GM23248 (cell line): ENCODE results near the gene LDLRAD2. TPM values are rescaled to one million over a fixed set of nuclear protein-coding genes. Genes with fewer than 3 reads are reported as not detected.

Experiments used
- DNase-seq: peaks from one replicate; pipeline ENCODE4 v3.0.0-alpha.2; 2015
- H2AFZ ChIP-seq: fragments of 200-600 bp; sonication (generic); 2 replicates; pipeline ENCODE4 v1.6.1; 2016; ENCODE audit warnings: antibody characterized with exemption
- H3F3A ChIP-seq: fragments of 200-600 bp; sonication (generic); 2 replicates; pipeline ENCODE4 v1.6.1; 2016; ENCODE audit warnings: mild to moderate bottlenecking, antibody characterized with exemption, mixed run types; ENCODE audit not compliant: insufficient read depth
- H3K27ac ChIP-seq: fragments of 200-600 bp; sonication (generic); 2 replicates; pipeline ENCODE4 v1.5.1; 2016; ENCODE audit warnings: mild to moderate bottlenecking
- H3K27me3 ChIP-seq: fragments of 200-600 bp; sonication (generic); replicated peaks from 2 replicates; pipeline ENCODE4 v1.6.1; 2016; ENCODE audit warnings: mild to moderate bottlenecking; ENCODE audit not compliant: insufficient read depth
- H3K36me3 ChIP-seq: fragments of 200-600 bp; sonication (generic); 2 replicates; pipeline ENCODE4 v1.6.1; 2016; ENCODE audit warnings: low read depth, mild to moderate bottlenecking
- H3K4me1 ChIP-seq: fragments of 200-600 bp; sonication (generic); 2 replicates; pipeline ENCODE4 v1.6.1; 2016; ENCODE audit warnings: mild to moderate bottlenecking; ENCODE audit not compliant: insufficient read depth
- H3K4me2 ChIP-seq: fragments of 200-600 bp; sonication (generic); one replicate; pipeline ENCODE4 v1.6.1; 2016; ENCODE audit warnings: mild to moderate bottlenecking; ENCODE audit not compliant: unreplicated experiment
- H3K4me3 ChIP-seq: fragments of 200-600 bp; sonication (generic); 2 replicates; pipeline ENCODE4 v1.5.1; 2016; ENCODE audit warnings: mild to moderate bottlenecking
- H3K79me2 ChIP-seq: fragments of 200-600 bp; sonication (generic); 2 replicates; pipeline ENCODE4 v1.6.1; 2016; ENCODE audit warnings: mild to moderate bottlenecking; ENCODE audit not compliant: insufficient read depth
- H3K9ac ChIP-seq: fragments of 200-600 bp; sonication (generic); 2 replicates; pipeline ENCODE4 v1.6.1; 2016; ENCODE audit warnings: mild to moderate bottlenecking
- H3K9me2 ChIP-seq: fragments of 200-600 bp; sonication (generic); 2 replicates; pipeline ENCODE4 v1.6.1; 2016; ENCODE audit warnings: mixed run types, mild to moderate bottlenecking, moderate library complexity; ENCODE audit not compliant: insufficient read depth
- H3K9me3 ChIP-seq: fragments of 200-600 bp; sonication (generic); one replicate; pipeline ENCODE4 v1.6.1; 2017; ENCODE audit warnings: low read depth
- H4K20me1 ChIP-seq: fragments of 200-600 bp; sonication (generic); 2 replicates; pipeline ENCODE4 v1.6.0; 2016; ENCODE audit not compliant: insufficient read depth
- EZH2 ChIP-seq: fragments of 200-600 bp; sonication (generic); IDR thresholded peaks from 2 replicates; pipeline ENCODE4 v1.6.1; 2018; ENCODE audit warnings: antibody characterized with exemption, mild to moderate bottlenecking; ENCODE audit not compliant: insufficient read depth, poor library complexity, severe bottlenecking
- EZH2phosphoT487 ChIP-seq: fragments of 200-600 bp; sonication (generic); IDR thresholded peaks from 2 replicates; pipeline ENCODE4 v1.6.1; 2018; ENCODE audit warnings: antibody characterized with exemption, moderate library complexity, mild to moderate bottlenecking, low read depth; ENCODE audit not compliant: insufficient read depth
- WGBS, 2 experiments: methylation state at CpG; one replicate each; pipeline ENCODE4 v1.1.6; 2015 to 2017; ENCODE audit warnings: low lambda C conversion rate in 2 of 2, low coverage in 1 of 2; ENCODE audit errors: missing lambda C conversion rate in 2 of 2; 5-methylcytosine and 5-hydroxymethylcytosine counted together
- in situ Hi-C: fragments of 300-500 bp; cut with MboI; formaldehyde crosslinking; loops from 2 replicates; pipeline ENCODE4 v1.15.0; 2020
- polyA plus RNA-seq: library from polyadenylated mRNA; unstranded; fragments of >200 nt; fragmentation: Nextera tagmentation; extraction: Ambion mirVana; gene quantifications from 2 replicates; pipeline ENCODE4 v1.2.1, GENCODE V29; 2016
- total RNA-seq: library from RNA; depleted of rRNA; stranded (reverse); fragments of >200 nt; shearing (Covaris generic); gene quantifications from 2 replicates; pipeline ENCODE4 v1.2.3, GENCODE V29; 2014

Gene LDLRAD2
- total and polyA plus RNA-seq, 2 experiments from 2014 or later = 8.5 TPM; not detected in 1

DNA sequence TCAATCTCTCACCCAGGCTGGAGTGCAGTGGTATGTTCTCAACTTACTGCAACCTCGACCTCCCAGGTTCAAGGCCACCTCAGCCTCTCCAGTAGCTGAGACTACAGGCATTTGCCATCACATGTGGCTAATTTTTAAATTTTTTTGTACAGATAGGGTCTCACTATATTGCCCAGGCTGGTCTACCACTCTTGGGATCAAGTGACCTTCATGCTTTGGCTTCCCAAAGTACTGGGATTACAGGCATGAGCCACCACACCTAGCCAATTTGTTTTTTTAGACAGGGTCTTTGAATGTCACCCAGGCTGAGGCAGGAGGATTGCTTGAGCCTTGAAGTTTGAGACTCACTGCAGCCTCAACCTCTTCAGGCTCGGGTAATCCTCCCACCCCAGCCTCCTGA is 19.0 kb upstream of the LDLRAD2 start:
- whole genome bisulfite sequencing, 2 experiments = 47 to 52% methylated on average over 2 of the region's 2 CpGs

GRCh38 chr1:21794656-21795055 is 17.4 kb upstream of the LDLRAD2 start:
- WGBS, 2 experiments = 47 to 52% methylated on average over 2 of the region's 2 CpGs
- DNase-seq = no peak
- TF ChIP-seq EZH2 (no peak), EZH2phosphoT487 (no peak)
- H3K4me1 ChIP-seq = no peaks in the 10 kb centered on the region
- no peak overlapping the region for H3K27ac ChIP-seq
- H3K27me3 ChIP-seq = no peaks in the 10 kb centered on the region
- H3K9me2 ChIP-seq = no peaks in the 10 kb centered on the region
- H3F3A ChIP-seq = no peaks in the 10 kb centered on the region
- H3K9ac ChIP-seq = no peak overlapping the region
- H4K20me1 ChIP-seq = no peaks in the 10 kb centered on the region
- H3K79me2 ChIP-seq = no peaks in the 10 kb centered on the region
- no peak overlapping the region for H3K4me2 ChIP-seq
- no peaks in the 10 kb centered on the region for H3K36me3 ChIP-seq
- H3K4me3 ChIP-seq = no peak overlapping the region
- no peak overlapping the region for H2AFZ ChIP-seq
- H3K9me3 ChIP-seq = no peaks in the 10 kb centered on the region
- in situ Hi-C loops = no loop called here

More for the DNA sequence above, 19.0 kb upstream of the LDLRAD2 start:
- in situ Hi-C loops = no loop called here
- Histone ChIP-seq H3K9me2 (no peaks in the 10 kb centered on the region), H3K9ac (no peak overlapping the region), H3K4me3 (no peak overlapping the region), H3K27me3 (no peaks in the 10 kb centered on the region), H3K79me2 (no peaks in the 10 kb centered on the region), H2AFZ (no peak overlapping the region), H4K20me1 (no peaks in the 10 kb centered on the region), H3K4me2 (no peak overlapping the region), H3K9me3 (no peaks in the 10 kb centered on the region), H3K27ac (no peak overlapping the region), H3K4me1 (no peaks in the 10 kb centered on the region), H3K36me3 (no peaks in the 10 kb centered on the region), H3F3A (no peaks in the 10 kb centered on the region)
- DNase-seq = no peak
- TF ChIP-seq EZH2phosphoT487 = no peak
- TF ChIP-seq EZH2 = no peak

- Histone ChIP-seq H3K27ac (no peak overlapping the region), H4K20me1 (no peaks in the 10 kb centered on the region), H3K9ac (no peak overlapping the region), H3K4me2 (no peak overlapping the region), H3K4me1 (no peaks in the 10 kb centered on the region), H2AFZ (no peak overlapping the region), H3K27me3 (no peaks in the 10 kb centered on the region), H3K4me3 (no peak overlapping the region), H3K79me2 (no peaks in the 10 kb centered on the region), H3K36me3 (no peaks in the 10 kb centered on the region), H3K9me3 (no peaks in the 10 kb centered on the region), H3F3A (no peaks in the 10 kb centered on the region), H3K9me2 (no peaks in the 10 kb centered on the region)
- 64 to 79% methylated on average over 6 of the region's 6 CpGs for WGBS, 2 experiments
- no peak for DNase-seq
- TF ChIP-seq EZH2phosphoT487 (no peak), EZH2 (no peak)
- in situ Hi-C loops = no loop called here
These were observed 17.0 kb upstream of the LDLRAD2 start for GRCh38 chr1:21795075-21795474.

GRCh38 chr1:21799730-21800129 is 12.3 kb upstream of the LDLRAD2 start:
- DNase-seq = no peak
- H3K79me2 ChIP-seq = no peaks in the 10 kb centered on the region
- no peaks in the 10 kb centered on the region for H3K4me1 ChIP-seq
- no peak overlapping the region for H3K27ac ChIP-seq
- in situ Hi-C loops = no loop called here
- no peaks in the 10 kb centered on the region for H3K9me2 ChIP-seq
- no peak for TF ChIP-seq EZH2
- no peak for TF ChIP-seq EZH2phosphoT487
- no peaks in the 10 kb centered on the region for H3K9me3 ChIP-seq
- WGBS, 2 experiments = 75 to 85% methylated on average over 4 to 5 of the region's 5 CpGs
- no peak overlapping the region for H2AFZ ChIP-seq
- H3K4me2 ChIP-seq = no peak overlapping the region
- no peak overlapping the region for H3K9ac ChIP-seq
- H3K27me3 ChIP-seq = no peaks in the 10 kb centered on the region
- no peak overlapping the region for H3K4me3 ChIP-seq
- H4K20me1 ChIP-seq = no peaks in the 10 kb centered on the region
- H3K36me3 ChIP-seq = no peaks in the 10 kb centered on the region
- H3F3A ChIP-seq = no peaks in the 10 kb centered on the region

DNA sequence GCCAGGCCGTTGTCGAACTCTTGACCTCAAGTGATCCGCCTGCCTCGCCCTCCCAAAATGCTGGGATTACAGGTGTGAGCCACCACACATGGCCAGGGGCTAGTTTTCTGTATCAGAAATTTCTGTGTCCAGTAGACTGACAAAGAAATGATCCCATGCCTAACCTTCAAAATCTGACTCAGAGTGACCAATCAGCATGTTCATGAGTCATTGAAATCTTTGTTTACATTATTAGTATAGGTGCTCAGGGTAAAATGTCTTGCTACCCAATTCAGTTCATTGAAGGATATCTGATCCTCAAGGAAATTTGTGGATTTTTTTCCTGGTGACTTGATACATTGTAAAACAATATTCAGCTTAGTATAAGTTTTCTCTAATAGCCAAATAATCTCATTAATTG is 11.0 kb upstream of the LDLRAD2 start:
- no peaks in the 10 kb centered on the region for H4K20me1 ChIP-seq
- no peaks in the 10 kb centered on the region for H3K9me2 ChIP-seq
- no peak overlapping the region for H3K27ac ChIP-seq
- H3F3A ChIP-seq = no peaks in the 10 kb centered on the region
- no peaks in the 10 kb centered on the region for H3K4me1 ChIP-seq
- TF ChIP-seq EZH2 (no peak), EZH2phosphoT487 (no peak)
- 89 to 93% methylated on average over 4 of the region's 4 CpGs for WGBS, 2 experiments
- no peaks in the 10 kb centered on the region for H3K79me2 ChIP-seq
- no peaks in the 10 kb centered on the region for H3K27me3 ChIP-seq
- no peaks in the 10 kb centered on the region for H3K9me3 ChIP-seq
- H2AFZ ChIP-seq = no peak overlapping the region
- H3K4me3 ChIP-seq = no peak overlapping the region
- H3K9ac ChIP-seq = no peak overlapping the region
- H3K4me2 ChIP-seq = no peak overlapping the region
- H3K36me3 ChIP-seq = no peaks in the 10 kb centered on the region
- in situ Hi-C loops = no loop called here
- DNase-seq = peak; percentile 63
